ENCODE data around the gene PIGS. TPM values are rescaled to one million over a fixed set of nuclear protein-coding genes. Genes with fewer than 3 reads are reported as not detected.

PIGS gene
- total and polyA plus RNA-seq, 9 of the 15 experiments (the other 6 are each of a cell fraction or from before 2014, with no cell fraction given): 47.5 to 138 (median 57.6) TPM

DNA sequence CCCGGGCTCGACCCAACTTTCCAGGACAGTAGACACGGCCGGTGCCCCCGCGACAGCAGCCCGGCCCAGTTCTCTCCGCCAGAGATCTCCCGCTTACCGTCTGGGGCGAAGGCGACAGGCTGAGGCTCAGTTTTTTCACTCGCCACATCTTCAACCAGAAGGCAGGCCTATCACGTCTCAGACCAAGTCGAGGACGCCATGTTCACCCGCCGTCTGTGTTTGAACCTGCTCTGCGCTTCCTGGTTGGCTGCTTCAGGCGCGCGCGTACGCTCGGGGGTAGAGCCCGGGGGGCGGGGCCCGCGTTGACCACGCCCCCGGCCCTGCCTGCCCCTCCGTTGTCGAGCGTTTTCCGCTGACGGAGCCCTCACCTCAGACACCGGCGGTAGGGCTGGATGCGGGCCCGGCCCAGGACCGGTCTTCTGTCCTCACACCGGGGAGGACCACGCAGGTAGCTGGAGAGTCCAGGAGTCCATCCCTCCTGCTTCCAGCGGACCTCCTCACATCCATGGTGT is 27.5 kb upstream of the PIGS start, which contains the start of gene SPAG5 (continued):
- TF ChIP-seq, protein P1, sequence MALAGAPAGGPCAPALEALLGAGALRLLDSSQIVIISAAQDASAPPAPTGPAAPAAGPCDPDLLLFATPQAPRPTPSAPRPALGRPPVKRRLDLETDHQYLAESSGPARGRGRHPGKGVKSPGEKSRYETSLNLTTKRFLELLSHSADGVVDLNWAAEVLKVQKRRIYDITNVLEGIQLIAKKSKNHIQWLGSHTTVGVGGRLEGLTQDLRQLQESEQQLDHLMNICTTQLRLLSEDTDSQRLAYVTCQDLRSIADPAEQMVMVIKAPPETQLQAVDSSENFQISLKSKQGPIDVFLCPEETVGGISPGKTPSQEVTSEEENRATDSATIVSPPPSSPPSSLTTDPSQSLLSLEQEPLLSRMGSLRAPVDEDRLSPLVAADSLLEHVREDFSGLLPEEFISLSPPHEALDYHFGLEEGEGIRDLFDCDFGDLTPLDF (CRISPR knock-in tag; IDR thresholded peaks at IDR 0.05): peak; percentile 98
- TF ChIP-seq, protein P2, sequence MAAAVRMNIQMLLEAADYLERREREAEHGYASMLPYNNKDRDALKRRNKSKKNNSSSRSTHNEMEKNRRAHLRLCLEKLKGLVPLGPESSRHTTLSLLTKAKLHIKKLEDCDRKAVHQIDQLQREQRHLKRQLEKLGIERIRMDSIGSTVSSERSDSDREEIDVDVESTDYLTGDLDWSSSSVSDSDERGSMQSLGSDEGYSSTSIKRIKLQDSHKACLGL (CRISPR knock-in tag; IDR thresholded peaks at IDR 0.05; ENCODE audit: borderline replicate concordance, poor library complexity, severe bottlenecking): no peak
- TF ChIP-seq SETDB1 (IDR thresholded peaks at IDR 0.05; ENCODE audit: low read length) (no peak), TAF15 (IDR thresholded peaks at IDR 0.05; ENCODE audit: low read depth, low read length) (no peak), L3MBTL2 (IDR thresholded peaks at IDR 0.05) (peak; percentile 57; the same call in 1 of the 2 replicates), EP400 (IDR thresholded peaks at IDR 0.05) (peak; percentile 96), ZNF41 (CRISPR knock-in tag; conservative IDR thresholded peaks at IDR 0.05) (0 out of 2 replicates have a peak, but pooled peaks have one; percentile 17), ZNF24 (IDR thresholded peaks at IDR 0.05) (peak; percentile 31; the same call in 1 of the 2 replicates), HIVEP1 (CRISPR knock-in tag; IDR thresholded peaks at IDR 0.05) (no peak), CSDE1 (IDR thresholded peaks at IDR 0.05) (no peak; a peak in 1 of 4 replicates), NELFE (IDR thresholded peaks at IDR 0.05; ENCODE audit: insufficient read depth, insufficient read length) (no peak)
- TF ChIP-seq, protein P3, sequence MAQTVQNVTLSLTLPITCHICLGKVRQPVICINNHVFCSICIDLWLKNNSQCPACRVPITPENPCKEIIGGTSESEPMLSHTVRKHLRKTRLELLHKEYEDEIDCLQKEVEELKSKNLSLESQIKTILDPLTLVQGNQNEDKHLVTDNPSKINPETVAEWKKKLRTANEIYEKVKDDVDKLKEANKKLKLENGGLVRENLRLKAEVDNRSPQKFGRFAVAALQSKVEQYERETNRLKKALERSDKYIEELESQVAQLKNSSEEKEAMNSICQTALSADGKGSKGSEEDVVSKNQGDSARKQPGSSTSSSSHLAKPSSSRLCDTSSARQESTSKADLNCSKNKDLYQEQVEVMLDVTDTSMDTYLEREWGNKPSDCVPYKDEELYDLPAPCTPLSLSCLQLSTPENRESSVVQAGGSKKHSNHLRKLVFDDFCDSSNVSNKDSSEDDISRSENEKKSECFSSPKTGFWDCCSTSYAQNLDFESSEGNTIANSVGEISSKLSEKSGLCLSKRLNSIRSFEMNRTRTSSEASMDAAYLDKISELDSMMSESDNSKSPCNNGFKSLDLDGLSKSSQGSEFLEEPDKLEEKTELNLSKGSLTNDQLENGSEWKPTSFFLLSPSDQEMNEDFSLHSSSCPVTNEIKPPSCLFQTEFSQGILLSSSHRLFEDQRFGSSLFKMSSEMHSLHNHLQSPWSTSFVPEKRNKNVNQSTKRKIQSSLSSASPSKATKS (CRISPR knock-in tag; IDR thresholded peaks at IDR 0.05): no peak
- TF ChIP-seq, protein P4, sequence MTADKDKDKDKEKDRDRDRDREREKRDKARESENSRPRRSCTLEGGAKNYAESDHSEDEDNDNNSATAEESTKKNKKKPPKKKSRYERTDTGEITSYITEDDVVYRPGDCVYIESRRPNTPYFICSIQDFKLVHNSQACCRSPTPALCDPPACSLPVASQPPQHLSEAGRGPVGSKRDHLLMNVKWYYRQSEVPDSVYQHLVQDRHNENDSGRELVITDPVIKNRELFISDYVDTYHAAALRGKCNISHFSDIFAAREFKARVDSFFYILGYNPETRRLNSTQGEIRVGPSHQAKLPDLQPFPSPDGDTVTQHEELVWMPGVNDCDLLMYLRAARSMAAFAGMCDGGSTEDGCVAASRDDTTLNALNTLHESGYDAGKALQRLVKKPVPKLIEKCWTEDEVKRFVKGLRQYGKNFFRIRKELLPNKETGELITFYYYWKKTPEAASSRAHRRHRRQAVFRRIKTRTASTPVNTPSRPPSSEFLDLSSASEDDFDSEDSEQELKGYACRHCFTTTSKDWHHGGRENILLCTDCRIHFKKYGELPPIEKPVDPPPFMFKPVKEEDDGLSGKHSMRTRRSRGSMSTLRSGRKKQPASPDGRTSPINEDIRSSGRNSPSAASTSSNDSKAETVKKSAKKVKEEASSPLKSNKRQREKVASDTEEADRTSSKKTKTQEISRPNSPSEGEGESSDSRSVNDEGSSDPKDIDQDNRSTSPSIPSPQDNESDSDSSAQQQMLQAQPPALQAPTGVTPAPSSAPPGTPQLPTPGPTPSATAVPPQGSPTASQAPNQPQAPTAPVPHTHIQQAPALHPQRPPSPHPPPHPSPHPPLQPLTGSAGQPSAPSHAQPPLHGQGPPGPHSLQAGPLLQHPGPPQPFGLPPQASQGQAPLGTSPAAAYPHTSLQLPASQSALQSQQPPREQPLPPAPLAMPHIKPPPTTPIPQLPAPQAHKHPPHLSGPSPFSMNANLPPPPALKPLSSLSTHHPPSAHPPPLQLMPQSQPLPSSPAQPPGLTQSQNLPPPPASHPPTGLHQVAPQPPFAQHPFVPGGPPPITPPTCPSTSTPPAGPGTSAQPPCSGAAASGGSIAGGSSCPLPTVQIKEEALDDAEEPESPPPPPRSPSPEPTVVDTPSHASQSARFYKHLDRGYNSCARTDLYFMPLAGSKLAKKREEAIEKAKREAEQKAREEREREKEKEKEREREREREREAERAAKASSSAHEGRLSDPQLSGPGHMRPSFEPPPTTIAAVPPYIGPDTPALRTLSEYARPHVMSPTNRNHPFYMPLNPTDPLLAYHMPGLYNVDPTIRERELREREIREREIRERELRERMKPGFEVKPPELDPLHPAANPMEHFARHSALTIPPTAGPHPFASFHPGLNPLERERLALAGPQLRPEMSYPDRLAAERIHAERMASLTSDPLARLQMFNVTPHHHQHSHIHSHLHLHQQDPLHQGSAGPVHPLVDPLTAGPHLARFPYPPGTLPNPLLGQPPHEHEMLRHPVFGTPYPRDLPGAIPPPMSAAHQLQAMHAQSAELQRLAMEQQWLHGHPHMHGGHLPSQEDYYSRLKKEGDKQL (CRISPR knock-in tag; IDR thresholded peaks at IDR 0.05; ENCODE audit: borderline replicate concordance): no peak
- TF ChIP-seq, protein P5, sequence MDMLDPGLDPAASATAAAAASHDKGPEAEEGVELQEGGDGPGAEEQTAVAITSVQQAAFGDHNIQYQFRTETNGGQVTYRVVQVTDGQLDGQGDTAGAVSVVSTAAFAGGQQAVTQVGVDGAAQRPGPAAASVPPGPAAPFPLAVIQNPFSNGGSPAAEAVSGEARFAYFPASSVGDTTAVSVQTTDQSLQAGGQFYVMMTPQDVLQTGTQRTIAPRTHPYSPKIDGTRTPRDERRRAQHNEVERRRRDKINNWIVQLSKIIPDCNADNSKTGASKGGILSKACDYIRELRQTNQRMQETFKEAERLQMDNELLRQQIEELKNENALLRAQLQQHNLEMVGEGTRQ (CRISPR knock-in tag; IDR thresholded peaks at IDR 0.05): no peak
- TF ChIP-seq, protein P6, sequence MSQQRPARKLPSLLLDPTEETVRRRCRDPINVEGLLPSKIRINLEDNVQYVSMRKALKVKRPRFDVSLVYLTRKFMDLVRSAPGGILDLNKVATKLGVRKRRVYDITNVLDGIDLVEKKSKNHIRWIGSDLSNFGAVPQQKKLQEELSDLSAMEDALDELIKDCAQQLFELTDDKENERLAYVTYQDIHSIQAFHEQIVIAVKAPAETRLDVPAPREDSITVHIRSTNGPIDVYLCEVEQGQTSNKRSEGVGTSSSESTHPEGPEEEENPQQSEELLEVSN (IDR thresholded peaks at IDR 0.05; ENCODE audit: borderline replicate concordance in 1 of 2, extremely low read depth in 1 of 2, insufficient read depth in 1 of 2, insufficient read length in 1 of 2, low read depth in 1 of 2, low read length in 1 of 2, poor library complexity in 1 of 2, severe bottlenecking in 1 of 2): peak; percentile 38 to 57
